GM21737 (cell line): ENCODE measurements around the gene TMBIM1.
"Not testable (repeated sequence)": the region's sequence is repeated elsewhere in the genome, so short reads cannot be mapped to it uniquely, and the experiment has no call there.

Source experiments
- ATAC-seq: cut with Tn5 transposase; IDR thresholded peaks from one replicate; pipeline ENCODE4 v1.9.1; 2021; ENCODE audit warnings: mild to moderate bottlenecking, moderate library complexity; ENCODE audit not compliant: unreplicated experiment

The TMBIM1 gene

GRCh38 chr2:218273214-218273907 lies 18.9 kb downstream of the TMBIM1 start:
- not testable (repeated sequence) for ATAC-seq

GRCh38 chr2:218272531-218273212 lies 19.6 kb downstream of the TMBIM1 start:
- peak; percentile 24 for ATAC-seq

- no peak for ATAC-seq
Observed at GRCh38 chr2:218271865-218272530, 20.3 kb downstream of the TMBIM1 start.

GRCh38 chr2:218271487-218271797 lies 20.9 kb downstream of the TMBIM1 start:
- ATAC-seq: no peak

GRCh38 chr2:218270721-218271486 lies 21.4 kb downstream of the TMBIM1 start:
- no peak for ATAC-seq

- peak; percentile 86 for ATAC-seq
Observed at GRCh38 chr2:218269900-218270720, 22.2 kb downstream of the TMBIM1 start, which contains the start of the genes AAMP and PNKD. Gene AAMP (minus strand): TSS chr2:218270137. CDS start chr2:218270086, 51 bp downstream. Gene PNKD (plus strand): TSS chr2:218270519. CDS start chr2:218270536, 17 bp downstream.

GRCh38 chr2:218267259-218267658 lies 25.0 kb downstream of the TMBIM1 start:
- ATAC-seq: no peak

GRCh38 chr2:218266316-218266979 lies 25.9 kb downstream of the TMBIM1 start:
- no peak for ATAC-seq

GRCh38 chr2:218265626-218266025 lies 26.7 kb downstream of the TMBIM1 start:
- no peak for ATAC-seq

- no peak for ATAC-seq
Observed at GRCh38 chr2:218264773-218265561, 27.3 kb downstream of the TMBIM1 start.

GRCh38 chr2:218263817-218264641 lies 28.3 kb downstream of the TMBIM1 start:
- no peak for ATAC-seq

- no peak for ATAC-seq
Observed at GRCh38 chr2:218262631-218263586, 29.4 kb downstream of the TMBIM1 start.

GRCh38 chr2:218262237-218262600 lies 30.1 kb downstream of the TMBIM1 start:
- ATAC-seq: no peak

GRCh38 chr2:218261423-218262236 lies 30.7 kb downstream of the TMBIM1 start:
- ATAC-seq: no peak

GRCh38 chr2:218260742-218261422 lies 31.4 kb downstream of the TMBIM1 start, which contains the start of gene GPBAR1:
Gene GPBAR1 (plus strand): TSS chr2:218261015. CDS start chr2:218262725, 1,710 bp downstream.
- ATAC-seq: no peak
